Measurements from ENCODE around the gene ARHGAP22.

- TF ChIP-seq POLR2A (IDR thresholded peaks at IDR 0.05) (no peak), CTCF (IDR thresholded peaks at IDR 0.05) (no peak)
Measured at GRCh38 chr10:48467669-48468068, 137.2 kb downstream of the ARHGAP22 start.
